Natural killer cell (primary cell): ENCODE results near the gene VASN. TPM values are rescaled to one million over a fixed set of nuclear protein-coding genes. Genes with fewer than 3 reads are reported as not detected.

Source experiments
- ATAC-seq, 3 donors: fragments of 150-1000 bp in 2 of 3; fragments of 200-7000 bp in 1 of 3; cut with Tn5 transposase; 1 replicate in 1 of 3; 2 replicates in 2 of 3; pipeline ENCODE4 v1.10.0; 2021; ENCODE audit warnings: mild to moderate bottlenecking in 2 of 3, moderate library complexity in 2 of 3
- DNase-seq, 2 donors: peaks; one replicate each; pipeline versions ENCODE4 v3.0.0 to v3.0.0-alpha.2; 2013 to 2021; ENCODE audit warnings: mixed read lengths in 1 of 2
- H3K27ac ChIP-seq: one replicate; pipeline ENCODE4 v1.5.1; 2013; ENCODE audit warnings: mild to moderate bottlenecking, low read length
- H3K27me3 ChIP-seq: one replicate; pipeline ENCODE4 v1.6.1; 2013; ENCODE audit warnings: low read length; ENCODE audit not compliant: control insufficient read depth, insufficient read depth
- H3K36me3 ChIP-seq: one replicate; pipeline ENCODE4 v1.6.1; 2013; ENCODE audit warnings: low read length; ENCODE audit not compliant: control insufficient read depth, insufficient read depth
- H3K4me1 ChIP-seq: one replicate; pipeline ENCODE4 v1.6.1; 2013; ENCODE audit warnings: low read length; ENCODE audit not compliant: control insufficient read depth, insufficient read depth
- H3K4me3 ChIP-seq: one replicate; pipeline ENCODE4 v1.5.1; 2013; ENCODE audit warnings: low read length
- H3K9me3 ChIP-seq: one replicate; pipeline ENCODE4 v1.6.1; 2013; ENCODE audit warnings: low read length; ENCODE audit not compliant: control insufficient read depth, insufficient read depth
- H3K27ac Mint-ChIP-seq, 2 donors: one replicate each; pipeline ENCODE4 v1.8.0; 2022; ENCODE audit warnings: mild to moderate bottlenecking in 2 of 2, mixed read lengths in 2 of 2, moderate library complexity in 1 of 2
- H3K27me3 Mint-ChIP-seq, 2 donors: one replicate each; pipeline ENCODE4 v1.8.0; 2022; ENCODE audit warnings: low read depth in 2 of 2, mixed read lengths in 2 of 2
- H3K36me3 Mint-ChIP-seq: one replicate; pipeline ENCODE4 v1.8.0; 2022; ENCODE audit warnings: mixed read lengths
- H3K4me1 Mint-ChIP-seq, 2 donors: one replicate each; pipeline ENCODE4 v1.8.0; 2022; ENCODE audit warnings: mixed read lengths in 2 of 2
- H3K4me3 Mint-ChIP-seq: one replicate; pipeline ENCODE4 v1.8.0; 2022; ENCODE audit warnings: mild to moderate bottlenecking, moderate library complexity, mixed read lengths
- H3K9me3 Mint-ChIP-seq, 2 donors: one replicate each; pipeline ENCODE4 v1.8.0; 2022; ENCODE audit warnings: mixed read lengths in 2 of 2
- WGBS: methylation state at CpG from one replicate; pipeline ENCODE4 v1.1.7; 2013; ENCODE audit warnings: missing lambda C conversion rate; ENCODE audit not compliant: insufficient coverage; 5-methylcytosine and 5-hydroxymethylcytosine counted together
- intact Hi-C: fragments of 100-400 bp; cut with micrococcal nuclease; formaldehyde crosslinking; loops from one replicate; pipeline ENCODE4 v1.14.2; 2022
- total RNA-seq, 4 donors: library from RNA; stranded (reverse); fragments of 120-200 nt in 1 of 4; gene quantifications; one replicate each; pipeline versions ENCODE4 v1.2.3 to v1.2.4, GENCODE V29; 2013 to 2022
- TF ChIP-seq, protein P1 (sequence below): fragments of 200-600 bp; IDR thresholded peaks from one replicate; pipeline ENCODE4 v1.8.0; 2022; ENCODE audit warnings: antibody characterized with exemption

Gene VASN
- total RNA-seq, 3 donors from 2014 or later (not counting 1 experiment from before 2014, with no cell fraction given), result 0.35 to 0.93 (median 0.78) TPM

GRCh38 chr16:4409081-4409932, 37.7 kb downstream of the VASN start:
- WGBS, result 95% methylated on average over 19 of the region's 19 CpGs
- Histone ChIP-seq H3K27me3 (no peaks in the 10 kb centered on the region), H3K27ac (no peak overlapping the region), H3K9me3 (no peaks in the 10 kb centered on the region), H3K4me1 (peaks cover 28% of the 10 kb centered on the region), H3K4me3 (no peak overlapping the region), H3K36me3 (peaks cover 76% of the 10 kb centered on the region)
- peak in 1 of 2 donors; percentile 35 for DNase-seq
- Mint-ChIP-seq H3K9me3 (no peaks in the 10 kb centered on the region), H3K27me3 (no peaks in the 10 kb centered on the region), H3K36me3 (no peaks in the 10 kb centered on the region), H3K27ac (no peak overlapping the region), H3K4me3 (no peak overlapping the region), H3K4me1 (peaks cover 26 to 40% of the 10 kb centered on the region in 2 donors)
- ATAC-seq, result no peak
- TF ChIP-seq, protein P1, sequence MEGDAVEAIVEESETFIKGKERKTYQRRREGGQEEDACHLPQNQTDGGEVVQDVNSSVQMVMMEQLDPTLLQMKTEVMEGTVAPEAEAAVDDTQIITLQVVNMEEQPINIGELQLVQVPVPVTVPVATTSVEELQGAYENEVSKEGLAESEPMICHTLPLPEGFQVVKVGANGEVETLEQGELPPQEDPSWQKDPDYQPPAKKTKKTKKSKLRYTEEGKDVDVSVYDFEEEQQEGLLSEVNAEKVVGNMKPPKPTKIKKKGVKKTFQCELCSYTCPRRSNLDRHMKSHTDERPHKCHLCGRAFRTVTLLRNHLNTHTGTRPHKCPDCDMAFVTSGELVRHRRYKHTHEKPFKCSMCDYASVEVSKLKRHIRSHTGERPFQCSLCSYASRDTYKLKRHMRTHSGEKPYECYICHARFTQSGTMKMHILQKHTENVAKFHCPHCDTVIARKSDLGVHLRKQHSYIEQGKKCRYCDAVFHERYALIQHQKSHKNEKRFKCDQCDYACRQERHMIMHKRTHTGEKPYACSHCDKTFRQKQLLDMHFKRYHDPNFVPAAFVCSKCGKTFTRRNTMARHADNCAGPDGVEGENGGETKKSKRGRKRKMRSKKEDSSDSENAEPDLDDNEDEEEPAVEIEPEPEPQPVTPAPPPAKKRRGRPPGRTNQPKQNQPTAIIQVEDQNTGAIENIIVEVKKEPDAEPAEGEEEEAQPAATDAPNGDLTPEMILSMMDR, result no peak
- intact Hi-C loops, result no loop called here

DNA sequence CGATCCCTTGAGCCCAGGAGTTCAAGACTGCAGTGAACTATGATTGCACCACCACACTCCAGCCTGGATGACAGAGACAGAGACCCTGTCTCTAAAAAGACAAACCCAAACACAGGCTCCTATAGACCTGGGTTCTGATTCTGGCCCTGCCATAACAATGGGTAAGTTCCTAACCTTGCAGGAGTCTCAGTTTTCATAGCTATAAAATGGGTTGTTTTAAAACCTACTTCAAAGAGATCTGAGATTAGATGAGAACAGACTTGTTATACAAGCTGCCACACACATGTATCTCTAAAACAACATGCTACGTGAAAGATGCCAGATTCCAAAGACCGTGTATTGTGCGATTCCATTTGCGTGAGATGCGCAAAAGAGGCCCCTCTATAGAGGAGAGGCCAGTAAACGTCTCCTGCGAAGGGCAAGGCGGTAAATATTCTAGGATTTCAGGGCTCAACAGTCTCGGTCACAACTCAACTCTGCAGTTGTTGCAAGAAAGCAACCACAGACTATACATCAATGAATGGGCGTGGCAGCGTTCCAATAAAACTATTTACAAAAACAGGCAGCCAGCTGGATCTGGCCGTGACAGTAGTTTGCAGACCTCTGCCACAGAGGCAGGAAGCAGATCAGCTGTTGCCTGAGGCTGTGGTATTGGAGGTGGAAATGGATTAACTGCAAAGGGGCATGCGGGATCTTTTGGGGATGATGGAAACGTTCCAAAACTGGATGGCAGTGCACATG, 38.9 kb downstream of the VASN start:
- ATAC-seq (no peak), DNase-seq (no peak)
- Mint-ChIP-seq H3K4me3 (peak overlapping the region; percentile 55), H3K27me3 (no peaks in the 10 kb centered on the region), H3K36me3 (no peaks in the 10 kb centered on the region), H3K9me3 (no peaks in the 10 kb centered on the region), H3K27ac (peak overlapping the region in 1 of 2 donors; percentile 30), H3K4me1 (peaks cover 38 to 44% of the 10 kb centered on the region in 2 donors)
- intact Hi-C loops, result loop anchor here (10.0 kb wide), 1 partner anchor 204 kb away; the partner anchor contains the start of gene UBALD1
- Histone ChIP-seq H3K4me1 (peaks cover 40% of the 10 kb centered on the region), H3K27me3 (no peaks in the 10 kb centered on the region), H3K36me3 (peaks cover 64% of the 10 kb centered on the region), H3K9me3 (no peaks in the 10 kb centered on the region), H3K27ac (no peak overlapping the region), H3K4me3 (no peak overlapping the region)
- WGBS, result 90% methylated on average over 15 of the region's 15 CpGs
- TF ChIP-seq, protein P1, result no peak

DNA sequence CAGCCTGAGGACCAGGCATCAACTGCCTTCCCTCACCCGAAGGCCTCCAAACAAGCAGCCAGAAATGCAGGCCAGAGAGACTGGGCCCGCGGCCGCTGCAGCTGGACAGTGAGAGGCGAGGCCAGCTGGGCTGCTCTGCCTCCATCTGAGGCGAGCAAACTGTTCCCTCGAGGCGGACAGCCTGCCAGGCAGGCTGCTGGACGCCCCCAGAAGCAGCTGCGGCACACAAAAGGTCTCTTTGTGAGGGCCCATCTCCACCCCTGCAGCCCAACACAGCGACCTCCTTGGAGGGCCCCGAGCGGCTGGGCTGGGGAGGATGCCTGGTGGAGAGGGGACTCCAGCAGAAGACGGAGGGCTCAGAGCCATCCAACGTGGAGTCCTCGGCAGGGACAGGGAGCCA, 40.0 kb downstream of the VASN start:
- no peak for ATAC-seq

More for the DNA sequence above, 40.0 kb downstream of the VASN start:
- H3K27ac Mint-ChIP-seq, result no peak overlapping the region
- Histone ChIP-seq H3K9me3 (no peaks in the 10 kb centered on the region), H3K4me3 (no peak overlapping the region), H3K4me1 (peaks cover 44% of the 10 kb centered on the region), H3K27ac (no peak overlapping the region), H3K27me3 (no peaks in the 10 kb centered on the region), H3K36me3 (peaks cover 52% of the 10 kb centered on the region)
- H3K36me3 Mint-ChIP-seq, result no peaks in the 10 kb centered on the region
- no peaks in the 10 kb centered on the region for H3K27me3 Mint-ChIP-seq
- no peak overlapping the region for H3K4me3 Mint-ChIP-seq
- WGBS, result 96% methylated on average over 16 of the region's 16 CpGs
- intact Hi-C loops, result loop anchor here (10.0 kb wide), 1 partner anchor 203 kb away; the partner anchor contains the start of gene UBALD1
- H3K4me1 Mint-ChIP-seq, result peaks cover 40 to 45% of the 10 kb centered on the region in 2 donors
- DNase-seq, result no peak
- TF ChIP-seq, protein P1, result no peak
- no peaks in the 10 kb centered on the region for H3K9me3 Mint-ChIP-seq
